NT2/D1 (cell line): Measurements from ENCODE around the gene TSPYL4.

Source experiments
- SUZ12 ChIP-seq: IDR thresholded peaks from 2 replicates; pipeline ENCODE4 v1.6.1; 2011; ENCODE audit not compliant: insufficient read length, insufficient read depth; ENCODE audit errors: extremely low read depth
- YY1 ChIP-seq: IDR thresholded peaks from 2 replicates; pipeline ENCODE4 v1.6.1; 2011; ENCODE audit not compliant: insufficient read length, insufficient read depth

GRCh38 chr6:116239256-116239655 is 14.6 kb downstream of the TSPYL4 start:
- TF ChIP-seq YY1 (no peak), SUZ12 (no peak)
